Amniotic epithelial cell (primary cell): Measurements from ENCODE around the gene LDLRAD4.

ENCODE experiments used
- DNase-seq: peaks from one replicate; pipeline ENCODE4 v3.0.0-alpha.2; 2010; ENCODE audit warnings: low read depth

LDLRAD4 gene

GRCh38 chr18:13633700-13634099 is 415.1 kb downstream of the LDLRAD4 start:
- DNase-seq, result no peak

GRCh38 chr18:13635046-13635445 is 416.5 kb downstream of the LDLRAD4 start:
- DNase-seq, result no peak

- DNase-seq, result no peak
These were observed 420.4 kb downstream of the LDLRAD4 start for GRCh38 chr18:13638719-13639595.

- DNase-seq, result no peak
These were observed 421.8 kb downstream of the LDLRAD4 start for GRCh38 chr18:13640266-13640860.

- DNase-seq, result no peak
These were observed 423.2 kb downstream of the LDLRAD4 start for GRCh38 chr18:13641551-13642439.

GRCh38 chr18:13642440-13642827 is 423.9 kb downstream of the LDLRAD4 start:
- DNase-seq, result no peak

- DNase-seq, result no peak
These were observed 424.7 kb downstream of the LDLRAD4 start for GRCh38 chr18:13643261-13643751.

- no peak for DNase-seq
These were observed 426.5 kb downstream of the LDLRAD4 start for GRCh38 chr18:13645093-13645492.

- no peak for DNase-seq
These were observed 428.1 kb downstream of the LDLRAD4 start for GRCh38 chr18:13646633-13647032.

- DNase-seq, result no peak
These were observed 429.2 kb downstream of the LDLRAD4 start for GRCh38 chr18:13647761-13648160.

- no peak for DNase-seq
These were observed 431.1 kb downstream of the LDLRAD4 start for GRCh38 chr18:13649397-13650390.

- DNase-seq, result no peak
These were observed 435.3 kb downstream of the LDLRAD4 start for GRCh38 chr18:13653746-13654433.

- no peak for DNase-seq
These were observed 439.4 kb downstream of the LDLRAD4 start for GRCh38 chr18:13657974-13658373.

- no peak for DNase-seq
These were observed 440.1 kb downstream of the LDLRAD4 start for GRCh38 chr18:13658436-13659204.

GRCh38 chr18:13660510-13660909 is 441.9 kb downstream of the LDLRAD4 start:
- DNase-seq, result peak; percentile 19

GRCh38 chr18:13661051-13661778 is 442.7 kb downstream of the LDLRAD4 start:
- DNase-seq, result no peak

- no peak for DNase-seq
These were observed 443.3 kb downstream of the LDLRAD4 start for GRCh38 chr18:13661779-13662256.

GRCh38 chr18:13672657-13673056 is 454.1 kb downstream of the LDLRAD4 start:
- no peak for DNase-seq

GRCh38 chr18:13676471-13676870 is 457.9 kb downstream of the LDLRAD4 start:
- no peak for DNase-seq
